ENCODE measurements around the gene SEMA4B.

The SEMA4B gene

GRCh38 chr15:90225504-90226234 lies 24.5 kb downstream of the SEMA4B start:
- no CpG with 5 or more reads among the region's 18 CpGs for WGBS (ENCODE audit: extremely low coverage, insufficient coverage, low lambda C conversion rate)
- no peak overlapping the region for H2BK120ac ChIP-seq (ENCODE audit: low read depth, low read length)
- no peaks in the 10 kb centered on the region for H3K27me3 ChIP-seq (ENCODE audit: insufficient read depth, low read length, poor library complexity)
- H3K79me2 ChIP-seq (ENCODE audit: control insufficient read depth, insufficient read depth, low read length) = no peaks in the 10 kb centered on the region
- H3K27ac ChIP-seq (ENCODE audit: low read depth, low read length) = no peak overlapping the region
- no peaks in the 10 kb centered on the region for H3K4me1 ChIP-seq (ENCODE audit: control insufficient read depth, low read depth, low read length)
- no peak overlapping the region for H4K8ac ChIP-seq (ENCODE audit: low read depth, low read length)
- H4K5ac ChIP-seq (ENCODE audit: low read length) = no peak overlapping the region
- H2BK5ac ChIP-seq (ENCODE audit: low read length) = no peak overlapping the region
- DNase-seq = no peak
- no peak overlapping the region for H3K9ac ChIP-seq (ENCODE audit: low read length)
- peaks cover 5% of the 10 kb centered on the region for H3K36me3 ChIP-seq (ENCODE audit: control insufficient read depth, insufficient read depth, low read length)
- no peaks in the 10 kb centered on the region for H3K79me1 ChIP-seq (ENCODE audit: low read length)
- no peak overlapping the region for H3K4me2 ChIP-seq (ENCODE audit: low read length)
- H2AK5ac ChIP-seq (ENCODE audit: low read length) = no peak overlapping the region
- no peak overlapping the region for H3K18ac ChIP-seq (ENCODE audit: low read length)
- H3K56ac ChIP-seq (ENCODE audit: low read length) = no peak overlapping the region
- no peak overlapping the region for H2BK15ac ChIP-seq (replicated peaks; ENCODE audit: low read depth)
- H3K23ac ChIP-seq (ENCODE audit: low read length) = no peak overlapping the region
- H3K4me3 ChIP-seq (ENCODE audit: low read length) = no peak overlapping the region
- H3K4ac ChIP-seq (ENCODE audit: low read depth, low read length) = no peak overlapping the region

DNA sequence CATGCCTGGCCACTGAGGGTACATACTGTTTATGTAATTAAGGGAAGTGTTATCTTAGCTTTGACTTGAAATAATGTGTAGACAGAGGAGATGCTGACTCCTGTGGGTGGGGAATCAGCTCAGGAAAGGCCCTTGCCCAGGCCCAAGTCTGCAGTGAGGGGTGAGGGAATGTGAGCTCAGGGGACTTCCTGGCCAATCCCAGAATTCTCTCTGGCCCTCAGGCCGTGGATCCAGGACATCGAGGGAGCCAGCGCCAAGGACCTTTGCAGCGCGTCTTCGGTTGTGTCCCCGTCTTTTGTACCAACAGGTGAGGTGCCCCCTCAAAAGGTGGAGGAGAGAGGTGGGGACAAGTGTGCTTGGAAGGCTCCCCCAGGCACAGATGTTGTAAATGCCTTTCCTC lies 26.2 kb downstream of the SEMA4B start:
- Histone ChIP-seq H3K4me1 (ENCODE audit: control insufficient read depth, low read depth, low read length) (no peaks in the 10 kb centered on the region), H3K9ac (ENCODE audit: low read length) (no peak overlapping the region), H3K27me3 (ENCODE audit: insufficient read depth, low read length, poor library complexity) (no peaks in the 10 kb centered on the region), H3K23ac (ENCODE audit: low read length) (no peak overlapping the region), H3K18ac (ENCODE audit: low read length) (no peak overlapping the region), H2AK5ac (ENCODE audit: low read length) (no peak overlapping the region), H3K79me2 (ENCODE audit: control insufficient read depth, insufficient read depth, low read length) (no peaks in the 10 kb centered on the region), H3K4ac (ENCODE audit: low read depth, low read length) (no peak overlapping the region), H3K36me3 (ENCODE audit: control insufficient read depth, insufficient read depth, low read length) (peaks cover 6% of the 10 kb centered on the region), H3K56ac (ENCODE audit: low read length) (no peak overlapping the region), H4K8ac (ENCODE audit: low read depth, low read length) (no peak overlapping the region), H3K4me3 (ENCODE audit: low read length) (no peak overlapping the region), H3K79me1 (ENCODE audit: low read length) (no peaks in the 10 kb centered on the region), H2BK15ac (replicated peaks; ENCODE audit: low read depth) (no peak overlapping the region), H4K5ac (ENCODE audit: low read length) (no peak overlapping the region), H2BK5ac (ENCODE audit: low read length) (no peak overlapping the region), H2BK120ac (ENCODE audit: low read depth, low read length) (no peak overlapping the region), H3K4me2 (ENCODE audit: low read length) (no peak overlapping the region), H3K27ac (ENCODE audit: low read depth, low read length) (no peak overlapping the region)
- no CpG with 5 or more reads among the region's 7 CpGs for WGBS (ENCODE audit: extremely low coverage, insufficient coverage, low lambda C conversion rate)
- DNase-seq = no peak

DNA sequence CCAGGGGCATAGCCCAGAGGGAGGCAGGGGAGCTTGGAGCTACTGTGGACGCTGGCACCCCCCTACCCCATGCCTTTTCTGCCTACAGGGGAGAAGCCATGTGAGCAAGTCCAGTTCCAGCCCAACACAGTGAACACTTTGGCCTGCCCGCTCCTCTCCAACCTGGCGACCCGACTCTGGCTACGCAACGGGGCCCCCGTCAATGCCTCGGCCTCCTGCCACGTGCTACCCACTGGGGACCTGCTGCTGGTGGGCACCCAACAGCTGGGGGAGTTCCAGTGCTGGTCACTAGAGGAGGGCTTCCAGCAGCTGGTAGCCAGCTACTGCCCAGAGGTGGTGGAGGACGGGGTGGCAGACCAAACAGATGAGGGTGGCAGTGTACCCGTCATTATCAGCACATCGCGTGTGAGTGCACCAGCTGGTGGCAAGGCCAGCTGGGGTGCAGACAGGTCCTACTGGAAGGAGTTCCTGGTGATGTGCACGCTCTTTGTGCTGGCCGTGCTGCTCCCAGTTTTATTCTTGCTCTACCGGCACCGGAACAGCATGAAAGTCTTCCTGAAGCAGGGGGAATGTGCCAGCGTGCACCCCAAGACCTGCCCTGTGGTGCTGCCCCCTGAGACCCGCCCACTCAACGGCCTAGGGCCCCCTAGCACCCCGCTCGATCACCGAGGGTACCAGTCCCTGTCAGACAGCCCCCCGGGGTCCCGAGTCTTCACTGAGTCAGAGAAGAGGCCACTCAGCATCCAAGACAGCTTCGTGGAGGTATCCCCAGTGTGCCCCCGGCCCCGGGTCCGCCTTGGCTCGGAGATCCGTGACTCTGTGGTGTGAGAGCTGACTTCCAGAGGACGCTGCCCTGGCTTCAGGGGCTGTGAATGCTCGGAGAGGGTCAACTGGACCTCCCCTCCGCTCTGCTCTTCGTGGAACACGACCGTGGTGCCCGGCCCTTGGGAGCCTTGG lies 27.0 kb downstream of the SEMA4B start:
- H3K23ac ChIP-seq (ENCODE audit: low read length) = no peak overlapping the region
- no peak overlapping the region for H2BK15ac ChIP-seq (replicated peaks; ENCODE audit: low read depth)
- H3K4me2 ChIP-seq (ENCODE audit: low read length) = no peak overlapping the region
- WGBS (ENCODE audit: extremely low coverage, insufficient coverage, low lambda C conversion rate) = no CpG with 5 or more reads among the region's 38 CpGs
- no peak overlapping the region for H3K56ac ChIP-seq (ENCODE audit: low read length)
- H3K4me1 ChIP-seq (ENCODE audit: control insufficient read depth, low read depth, low read length) = no peaks in the 10 kb centered on the region
- H3K27ac ChIP-seq (ENCODE audit: low read depth, low read length) = no peak overlapping the region
- no peak overlapping the region for H4K8ac ChIP-seq (ENCODE audit: low read depth, low read length)
- H3K4ac ChIP-seq (ENCODE audit: low read depth, low read length) = no peak overlapping the region
- no peak overlapping the region for H2BK5ac ChIP-seq (ENCODE audit: low read length)
- H3K27me3 ChIP-seq (ENCODE audit: insufficient read depth, low read length, poor library complexity) = no peaks in the 10 kb centered on the region
- no peaks in the 10 kb centered on the region for H3K79me1 ChIP-seq (ENCODE audit: low read length)
- H4K5ac ChIP-seq (ENCODE audit: low read length) = no peak overlapping the region
- no peak overlapping the region for H3K18ac ChIP-seq (ENCODE audit: low read length)
- H2AK5ac ChIP-seq (ENCODE audit: low read length) = no peak overlapping the region
- H3K36me3 ChIP-seq (ENCODE audit: control insufficient read depth, insufficient read depth, low read length) = peaks cover 6% of the 10 kb centered on the region
- DNase-seq = no peak
- no peak overlapping the region for H2BK120ac ChIP-seq (ENCODE audit: low read depth, low read length)
- no peak overlapping the region for H3K9ac ChIP-seq (ENCODE audit: low read length)
- H3K79me2 ChIP-seq (ENCODE audit: control insufficient read depth, insufficient read depth, low read length) = no peaks in the 10 kb centered on the region
- H3K4me3 ChIP-seq (ENCODE audit: low read length) = no peak overlapping the region

GRCh38 chr15:90228960-90229359 lies 27.8 kb downstream of the SEMA4B start:
- no peak overlapping the region for H3K23ac ChIP-seq (ENCODE audit: low read length)
- no peak overlapping the region for H2BK15ac ChIP-seq (replicated peaks; ENCODE audit: low read depth)
- H3K79me1 ChIP-seq (ENCODE audit: low read length) = no peaks in the 10 kb centered on the region
- H2AK5ac ChIP-seq (ENCODE audit: low read length) = no peak overlapping the region
- H3K36me3 ChIP-seq (ENCODE audit: control insufficient read depth, insufficient read depth, low read length) = peaks cover 6% of the 10 kb centered on the region
- H3K4ac ChIP-seq (ENCODE audit: low read depth, low read length) = no peak overlapping the region
- H2BK5ac ChIP-seq (ENCODE audit: low read length) = no peak overlapping the region
- H3K9ac ChIP-seq (ENCODE audit: low read length) = no peak overlapping the region
- no peak overlapping the region for H3K4me3 ChIP-seq (ENCODE audit: low read length)
- no peak for DNase-seq
- no peak overlapping the region for H2BK120ac ChIP-seq (ENCODE audit: low read depth, low read length)
- no peak overlapping the region for H3K18ac ChIP-seq (ENCODE audit: low read length)
- no CpG with 5 or more reads among the region's 15 CpGs for WGBS (ENCODE audit: extremely low coverage, insufficient coverage, low lambda C conversion rate)
- H4K8ac ChIP-seq (ENCODE audit: low read depth, low read length) = no peak overlapping the region
- no peak overlapping the region for H3K27ac ChIP-seq (ENCODE audit: low read depth, low read length)
- no peaks in the 10 kb centered on the region for H3K79me2 ChIP-seq (ENCODE audit: control insufficient read depth, insufficient read depth, low read length)
- H4K5ac ChIP-seq (ENCODE audit: low read length) = no peak overlapping the region
- H3K27me3 ChIP-seq (ENCODE audit: insufficient read depth, low read length, poor library complexity) = no peaks in the 10 kb centered on the region
- H3K4me1 ChIP-seq (ENCODE audit: control insufficient read depth, low read depth, low read length) = no peaks in the 10 kb centered on the region
- H3K56ac ChIP-seq (ENCODE audit: low read length) = no peak overlapping the region
- no peak overlapping the region for H3K4me2 ChIP-seq (ENCODE audit: low read length)

- Histone ChIP-seq H3K4me1 (ENCODE audit: control insufficient read depth, low read depth, low read length) (peaks cover 2% of the 10 kb centered on the region), H4K5ac (ENCODE audit: low read length) (no peak overlapping the region), H3K4ac (ENCODE audit: low read depth, low read length) (no peak overlapping the region), H3K79me2 (ENCODE audit: control insufficient read depth, insufficient read depth, low read length) (no peaks in the 10 kb centered on the region), H3K4me3 (ENCODE audit: low read length) (no peak overlapping the region), H3K23ac (ENCODE audit: low read length) (no peak overlapping the region), H2AK5ac (ENCODE audit: low read length) (no peak overlapping the region), H2BK5ac (ENCODE audit: low read length) (no peak overlapping the region), H3K4me2 (ENCODE audit: low read length) (no peak overlapping the region), H3K27me3 (ENCODE audit: insufficient read depth, low read length, poor library complexity) (no peaks in the 10 kb centered on the region), H3K9ac (ENCODE audit: low read length) (no peak overlapping the region), H3K27ac (ENCODE audit: low read depth, low read length) (no peak overlapping the region), H3K36me3 (ENCODE audit: control insufficient read depth, insufficient read depth, low read length) (peaks cover 6% of the 10 kb centered on the region), H3K56ac (ENCODE audit: low read length) (no peak overlapping the region), H4K8ac (ENCODE audit: low read depth, low read length) (no peak overlapping the region), H3K79me1 (ENCODE audit: low read length) (no peaks in the 10 kb centered on the region), H2BK120ac (ENCODE audit: low read depth, low read length) (no peak overlapping the region), H3K18ac (ENCODE audit: low read length) (no peak overlapping the region), H2BK15ac (replicated peaks; ENCODE audit: low read depth) (no peak overlapping the region)
- no CpG with 5 or more reads among the region's 12 CpGs for WGBS (ENCODE audit: extremely low coverage, insufficient coverage, low lambda C conversion rate)
- DNase-seq = no peak
Measured at GRCh38 chr15:90230071-90230494, 29.0 kb downstream of the SEMA4B start.
